Esophagus (tissue), 2 donors: ENCODE results near the gene SELENOO. TPM values are rescaled to one million over a fixed set of nuclear protein-coding genes. Genes with fewer than 3 reads are reported as not detected.
A peak's percentile ranks its signal among the peaks of the same experiment; 100 is the strongest.

Source experiments
- H3K27ac ChIP-seq, 2 donors: one replicate each; pipeline ENCODE4 v1.5.1; 2013; ENCODE audit warnings: low read depth in 2 of 2, mild to moderate bottlenecking in 2 of 2, inconsistent platforms in 1 of 2, low read length in 1 of 2, moderate library complexity in 1 of 2
- H3K27me3 ChIP-seq, 2 donors: one replicate each; pipeline ENCODE4 v1.6.1; 2013; ENCODE audit warnings: low read length in 2 of 2, control low read depth in 1 of 2, mild to moderate bottlenecking in 1 of 2; ENCODE audit not compliant: insufficient read depth in 2 of 2, control insufficient read depth in 1 of 2
- H3K36me3 ChIP-seq, 2 donors: one replicate each; pipeline ENCODE4 v1.6.1; 2013; ENCODE audit warnings: low read length in 1 of 2; ENCODE audit not compliant: control insufficient read depth in 2 of 2, insufficient read depth in 2 of 2
- H3K4me1 ChIP-seq, 2 donors: one replicate each; pipeline ENCODE4 v1.6.1; 2013; ENCODE audit warnings: low read length in 1 of 2; ENCODE audit not compliant: control insufficient read depth in 2 of 2, insufficient read depth in 2 of 2
- H3K4me3 ChIP-seq, 2 donors: one replicate each; pipeline ENCODE4 v1.5.1; 2013; ENCODE audit warnings: low read length in 2 of 2, mild to moderate bottlenecking in 2 of 2, low read depth in 1 of 2, moderate library complexity in 1 of 2
- H3K9me3 ChIP-seq, 2 donors: one replicate each; pipeline ENCODE4 v1.6.1; 2013; ENCODE audit warnings: mild to moderate bottlenecking in 2 of 2, low read depth in 1 of 2, low read length in 1 of 2, moderate library complexity in 1 of 2; ENCODE audit not compliant: control insufficient read depth in 2 of 2, insufficient read depth in 1 of 2
- WGBS, 2 donors: extraction: QIAGEN DNeasy Blood & Tissue Kit; methylation state at CpG; one replicate each; pipeline ENCODE4 v1.1.7; 2013; 5-methylcytosine and 5-hydroxymethylcytosine counted together
- polyA plus RNA-seq, 2 donors: library from polyadenylated mRNA; stranded (reverse); fragments of 200-250 nt; gene quantifications; one replicate each; pipeline ENCODE4 v1.2.3, GENCODE V29; 2013
- donor health status: healthy with polysubstance abuse.
- donor health status: Bipolar disorder and iron deficiency.

Gene SELENOO
- polyA plus RNA-seq, 2 donors = 23.0 to 35.9 TPM

GRCh38 chr22:50185375-50186087 is 15.3 kb upstream of the SELENOO start, which contains the start of gene TRABD:
TSS of gene TRABD (plus strand) at chr22:50185913. CDS start at chr22:50193061, 7,148 bp downstream.
- WGBS, 2 donors = 1% methylated on average over 44 to 90 of the region's 90 CpGs
- Histone ChIP-seq H3K4me3 (peak within 1 kb of the TSS; percentile 64 to 81), H3K4me1 (peaks cover 13 to 44% of the 10 kb centered on the region in 2 donors), H3K27ac (peak within 1 kb of the TSS; percentile 6 to 79), H3K36me3 (peaks cover 0 to 6% of the 10 kb centered on the region in 2 donors), H3K27me3 (no peaks in the 10 kb centered on the region), H3K9me3 (no peaks in the 10 kb centered on the region)

GRCh38 chr22:50186181-50186714 is 14.6 kb upstream of the SELENOO start:
- peaks cover 16 to 44% of the 10 kb centered on the region in 2 donors for H3K4me1 ChIP-seq
- 1 to 2% methylated on average over 42 to 47 of the region's 47 CpGs for WGBS, 2 donors
- peak overlapping the region; percentile 6 to 79 for H3K27ac ChIP-seq

GRCh38 chr22:50186761-50187523 is 13.9 kb upstream of the SELENOO start:
- Histone ChIP-seq H3K27ac (peak overlapping the region; percentile 6 to 79), H3K27me3 (no peaks in the 10 kb centered on the region), H3K36me3 (peaks cover 0 to 6% of the 10 kb centered on the region in 2 donors), H3K4me1 (peaks cover 16 to 44% of the 10 kb centered on the region in 2 donors), H3K9me3 (no peaks in the 10 kb centered on the region), H3K4me3 (peak overlapping the region; percentile 64 to 81)
- WGBS, 2 donors = 28% methylated on average over 26 of the region's 26 CpGs

More at GRCh38 chr22:50186181-50186714, 14.6 kb upstream of the SELENOO start:
- Histone ChIP-seq H3K4me3 (peak overlapping the region; percentile 64 to 81), H3K36me3 (peaks cover 0 to 6% of the 10 kb centered on the region in 2 donors), H3K27me3 (no peaks in the 10 kb centered on the region), H3K9me3 (no peaks in the 10 kb centered on the region)

GRCh38 chr22:50188356-50188755 is 12.5 kb upstream of the SELENOO start:
- 93 to 94% methylated on average over 11 of the region's 11 CpGs for WGBS, 2 donors
- H3K27me3 ChIP-seq = no peaks in the 10 kb centered on the region
- peaks cover 13 to 48% of the 10 kb centered on the region in 2 donors for H3K4me1 ChIP-seq
- no peak overlapping the region for H3K27ac ChIP-seq
- no peaks in the 10 kb centered on the region for H3K9me3 ChIP-seq
- no peak overlapping the region for H3K4me3 ChIP-seq
- H3K36me3 ChIP-seq = peaks cover 0 to 11% of the 10 kb centered on the region in 2 donors

- H3K27ac ChIP-seq = peak overlapping the region; percentile 94
- H3K4me1 ChIP-seq = peaks cover 6 to 38% of the 10 kb centered on the region in 2 donors
- peaks cover 0 to 20% of the 10 kb centered on the region in 2 donors for H3K36me3 ChIP-seq
- H3K9me3 ChIP-seq = no peaks in the 10 kb centered on the region
- WGBS, 2 donors = 65 to 66% methylated on average over 20 of the region's 20 CpGs
- no peak overlapping the region for H3K4me3 ChIP-seq
- H3K27me3 ChIP-seq = no peaks in the 10 kb centered on the region
These were observed 11.5 kb upstream of the SELENOO start for GRCh38 chr22:50189184-50189848.

- WGBS, 2 donors = 12 to 14% methylated on average over 4 of the region's 4 CpGs
- Histone ChIP-seq H3K4me1 (peaks cover 6 to 35% of the 10 kb centered on the region in 2 donors), H3K36me3 (peaks cover 0 to 25% of the 10 kb centered on the region in 2 donors), H3K9me3 (no peaks in the 10 kb centered on the region), H3K27me3 (no peaks in the 10 kb centered on the region), H3K4me3 (peak overlapping the region in 1 of 2 donors; percentile 28), H3K27ac (peak overlapping the region; percentile 94)
These were observed 11.0 kb upstream of the SELENOO start for GRCh38 chr22:50189849-50190181.

- H3K27me3 ChIP-seq = no peaks in the 10 kb centered on the region
- peaks cover 0 to 29% of the 10 kb centered on the region in 2 donors for H3K36me3 ChIP-seq
- 5 to 7% methylated on average over 43 of the region's 43 CpGs for WGBS, 2 donors
- no peaks in the 10 kb centered on the region for H3K9me3 ChIP-seq
- peaks cover 8 to 35% of the 10 kb centered on the region in 2 donors for H3K4me1 ChIP-seq
- H3K27ac ChIP-seq = peak overlapping the region; percentile 94
- H3K4me3 ChIP-seq = peak overlapping the region; percentile 28 to 40
These were observed 10.4 kb upstream of the SELENOO start for GRCh38 chr22:50190182-50190940.

GRCh38 chr22:50190941-50191741 is 9.7 kb upstream of the SELENOO start:
- WGBS, 2 donors = 47 to 48% methylated on average over 18 of the region's 18 CpGs
- peak overlapping the region; percentile 94 for H3K27ac ChIP-seq
- peaks cover 0 to 34% of the 10 kb centered on the region in 2 donors for H3K36me3 ChIP-seq
- H3K27me3 ChIP-seq = no peaks in the 10 kb centered on the region
- H3K4me3 ChIP-seq = peak overlapping the region; percentile 28 to 40
- peaks cover 8 to 35% of the 10 kb centered on the region in 2 donors for H3K4me1 ChIP-seq
- H3K9me3 ChIP-seq = no peaks in the 10 kb centered on the region
